AG04449 (cell line): ENCODE data around the gene SEMG1.

ENCODE experiments used
- CTCF ChIA-PET: fragments of 350-600 bp; formaldehyde crosslinking; extraction: SDS; loops from one replicate; lab custom pipeline; 2021; ENCODE audit warnings: antibody characterized with exemption; lab: Yijun Ruan, JAX
- POLR2A ChIA-PET: fragments of 400-600, 350-600 bp; formaldehyde crosslinking; extraction: SDS; loops from one replicate; lab custom pipeline; 2020; ENCODE audit warnings: antibody characterized with exemption, inconsistent platforms; lab: Yijun Ruan, JAX
- DNase-seq: peaks from one replicate; pipeline ENCODE4 v3.0.0-alpha.2; 2010; ENCODE audit warnings: low read depth, low spot score
- H3K4me3 ChIP-seq: 2 replicates; pipeline ENCODE4 v1.5.1; 2011; ENCODE audit warnings: low read depth, mild to moderate bottlenecking, control low read depth, low read length
- CTCF ChIP-seq: IDR thresholded peaks from one replicate; pipeline ENCODE4 v1.5.1; 2011; ENCODE audit warnings: mild to moderate bottlenecking, moderate library complexity, low read length, control low read depth, inconsistent platforms; ENCODE audit not compliant: insufficient read depth; ENCODE audit errors: missing control alignments

Gene SEMG1

GRCh38 chr20:45189067-45189609 is 17.7 kb upstream of the SEMG1 start:
- POLR2A ChIA-PET = no interaction called here
- no peak for DNase-seq
- CTCF ChIA-PET = no interaction called here
- no peak overlapping the region for H3K4me3 ChIP-seq
- no peak for TF ChIP-seq CTCF

DNA sequence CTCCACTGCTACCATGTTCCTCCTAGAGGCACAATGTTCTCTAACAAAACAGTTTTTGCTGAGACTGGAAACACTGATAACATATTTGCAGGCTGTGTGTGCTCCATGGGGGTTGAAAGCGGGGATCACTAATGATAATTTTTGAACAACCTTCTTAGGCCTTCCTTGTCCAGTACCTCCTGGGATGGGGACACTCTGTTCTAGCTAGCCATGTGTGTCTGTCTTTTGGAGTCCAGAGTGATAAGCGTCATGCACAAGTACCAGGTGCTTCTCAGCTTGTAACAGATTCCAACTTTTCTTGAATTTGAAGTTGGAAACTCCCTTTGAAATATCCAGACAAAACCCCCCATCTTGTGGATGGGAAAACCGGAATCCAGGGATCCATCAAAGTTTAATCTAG is 17.0 kb upstream of the SEMG1 start:
- ChIA-PET POLR2A (no interaction called here), CTCF (no interaction called here)
- TF ChIP-seq CTCF = no peak
- no peak overlapping the region for H3K4me3 ChIP-seq
- no peak for DNase-seq

GRCh38 chr20:45191926-45192325 is 14.9 kb upstream of the SEMG1 start:
- ChIA-PET POLR2A (no interaction called here), CTCF (no interaction called here)
- no peak for DNase-seq
- no peak overlapping the region for H3K4me3 ChIP-seq
- TF ChIP-seq CTCF = no peak

- DNase-seq = no peak
- H3K4me3 ChIP-seq = no peak overlapping the region
- TF ChIP-seq CTCF = no peak
- ChIA-PET CTCF (no interaction called here), POLR2A (no interaction called here)
Observed at GRCh38 chr20:45193331-45193730, 13.5 kb upstream of the SEMG1 start.

DNA sequence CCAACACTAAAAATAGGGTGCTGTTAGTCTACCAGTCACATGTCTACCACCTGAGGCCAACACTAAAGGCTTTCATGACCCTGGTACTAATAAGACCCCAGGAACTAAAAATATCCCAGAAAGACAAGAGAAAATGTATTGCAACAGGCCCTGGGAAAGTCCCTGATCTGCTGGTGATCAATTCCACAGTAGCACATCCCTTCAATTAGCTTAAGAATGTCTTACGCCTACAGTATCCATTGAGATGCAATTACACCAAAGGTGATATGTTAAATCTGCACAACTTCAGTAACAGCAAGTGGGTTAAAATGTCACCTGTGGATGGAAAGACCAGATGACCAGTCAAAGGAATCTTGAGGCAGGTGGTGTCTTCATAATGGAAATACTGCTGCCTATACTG is 3.1 kb downstream of the SEMG1 start:
- POLR2A ChIA-PET = no interaction called here
- no peak for TF ChIP-seq CTCF
- no peak overlapping the region for H3K4me3 ChIP-seq
- no peak for DNase-seq
- CTCF ChIA-PET = no interaction called here

- H3K4me3 ChIP-seq = no peak overlapping the region
- ChIA-PET CTCF (no interaction called here), POLR2A (no interaction called here)
- no peak for DNase-seq
- TF ChIP-seq CTCF = no peak
Observed at GRCh38 chr20:45211569-45212474, 5.0 kb downstream of the SEMG1 start.
